Endodermal cell (in vitro differentiated cells): ENCODE data around the gene DYRK2. TPM values are rescaled to one million over a fixed set of nuclear protein-coding genes. Genes with fewer than 3 reads are reported as not detected.

Experiments used
- DNase-seq: peaks from one replicate; pipeline ENCODE4 v3.0.0-alpha.2; 2017
- H3K27ac ChIP-seq: 2 replicates; pipeline ENCODE4 v1.5.1; 2013; ENCODE audit warnings: mild to moderate bottlenecking, low read depth, low read length, moderate library complexity
- H3K27me3 ChIP-seq: 2 replicates; pipeline ENCODE4 v1.6.1; 2013; ENCODE audit warnings: mild to moderate bottlenecking, low read length, moderate library complexity; ENCODE audit not compliant: insufficient read depth, control insufficient read depth, poor library complexity, severe bottlenecking
- H3K36me3 ChIP-seq: 2 replicates; pipeline ENCODE4 v1.7.0; 2013; ENCODE audit warnings: mild to moderate bottlenecking, low read length, moderate library complexity; ENCODE audit not compliant: control insufficient read depth, insufficient read depth
- H3K4me1 ChIP-seq: one replicate; pipeline ENCODE4 v1.7.0; 2013; ENCODE audit warnings: low read length; ENCODE audit not compliant: control insufficient read depth, insufficient read depth
- H3K4me3 ChIP-seq: 2 replicates; pipeline ENCODE4 v1.5.1; 2013; ENCODE audit warnings: mild to moderate bottlenecking, low read length, moderate library complexity
- H3K9ac ChIP-seq: 2 replicates; pipeline ENCODE4 v1.6.1; 2013; ENCODE audit warnings: mild to moderate bottlenecking, low read length, moderate library complexity; ENCODE audit not compliant: poor library complexity, severe bottlenecking; ENCODE audit errors: extremely low read depth
- H3K9me3 ChIP-seq: 2 replicates; pipeline ENCODE4 v1.6.1; 2013; ENCODE audit warnings: mild to moderate bottlenecking, low read length, moderate library complexity; ENCODE audit not compliant: control insufficient read depth
- H3K27ac Mint-ChIP-seq: 2 replicates; pipeline ENCODE4 v1.8.0; 2020; ENCODE audit warnings: mixed read lengths
- H3K27me3 Mint-ChIP-seq: 2 replicates; pipeline ENCODE4 v1.8.0; 2021; ENCODE audit warnings: mild to moderate bottlenecking, mixed read lengths; ENCODE audit not compliant: insufficient read depth
- H3K36me3 Mint-ChIP-seq: 2 replicates; pipeline ENCODE4 v1.8.0; 2020; ENCODE audit warnings: low read depth, mixed read lengths
- H3K4me1 Mint-ChIP-seq: 2 replicates; pipeline ENCODE4 v1.8.0; 2020; ENCODE audit warnings: mixed read lengths
- H3K4me3 Mint-ChIP-seq: 2 replicates; pipeline ENCODE4 v1.8.0; 2020; ENCODE audit warnings: mild to moderate bottlenecking, moderate library complexity, mixed read lengths
- H3K9me3 Mint-ChIP-seq: 2 replicates; pipeline ENCODE4 v1.8.0; 2020; ENCODE audit warnings: mild to moderate bottlenecking, mixed read lengths
- CTCF ChIP-seq: fragments of 200-600 bp; sonication (generic); conservative IDR thresholded peaks from 2 replicates; pipeline ENCODE4 v1.5.0; 2021; ENCODE audit warnings: antibody characterized with exemption, mild to moderate bottlenecking
- WGBS, 2 experiments: methylation state at CpG; one replicate each; pipeline versions ENCODE4 v1.1.5 to v1.1.7; 2013; ENCODE audit warnings: missing lambda C conversion rate in 2 of 2, mixed read lengths in 1 of 2; ENCODE audit not compliant: insufficient coverage in 1 of 2, insufficient read length in 1 of 2; 5-methylcytosine and 5-hydroxymethylcytosine counted together
- total RNA-seq, 2 donors: library from RNA; stranded (reverse); fragmentation: NEBNext Ultra II Directional in 1 of 2; extraction: Animal tissue kit (Norgen Biotek cat#: 25700) in 1 of 2; gene quantifications; 2 replicates in 1 of 2; 3 replicates in 1 of 2; pipeline ENCODE4 v1.2.1, GENCODE V29; 2021

Gene DYRK2
- total RNA-seq, 2 donors from 2014 or later: 29.5 to 33.2 TPM

DNA sequence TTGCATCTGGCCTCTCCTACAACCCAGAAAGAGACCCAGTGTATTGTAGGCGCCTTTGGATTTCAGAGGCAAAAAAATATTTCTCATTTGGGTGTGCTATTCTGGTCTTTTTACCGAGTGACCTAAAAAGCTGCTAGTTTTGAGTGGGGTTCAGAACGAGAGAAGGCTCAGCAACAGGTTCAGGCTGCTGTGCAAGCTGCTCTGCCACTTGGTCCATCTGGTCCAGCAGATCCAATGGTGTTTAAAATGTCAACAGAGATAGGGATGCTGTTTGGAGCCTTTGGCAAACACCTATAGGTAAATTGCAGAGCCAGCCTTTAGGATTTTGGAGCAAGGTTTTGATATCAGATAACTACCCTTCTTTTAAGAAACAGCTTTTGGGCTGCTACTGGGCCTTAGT is 25.3 kb upstream of the DYRK2 start:
- peaks cover 12% of the 10 kb centered on the region for H3K4me1 ChIP-seq
- Mint-ChIP-seq H3K4me3 (no peak overlapping the region), H3K36me3 (no peaks in the 10 kb centered on the region), H3K4me1 (peaks cover 17% of the 10 kb centered on the region), H3K9me3 (no peaks in the 10 kb centered on the region), H3K27ac (no peak overlapping the region), H3K27me3 (no peaks in the 10 kb centered on the region)
- TF ChIP-seq CTCF: no peak
- 93 to 100% methylated on average over 2 to 3 of the region's 3 CpGs for WGBS, 2 experiments
- no peak overlapping the region for H3K4me3 ChIP-seq
- no peaks in the 10 kb centered on the region for H3K27me3 ChIP-seq
- no peaks in the 10 kb centered on the region for H3K9me3 ChIP-seq
- no peak overlapping the region for H3K27ac ChIP-seq
- DNase-seq: no peak
- H3K9ac ChIP-seq: no peak overlapping the region
- H3K36me3 ChIP-seq: no peaks in the 10 kb centered on the region

DNA sequence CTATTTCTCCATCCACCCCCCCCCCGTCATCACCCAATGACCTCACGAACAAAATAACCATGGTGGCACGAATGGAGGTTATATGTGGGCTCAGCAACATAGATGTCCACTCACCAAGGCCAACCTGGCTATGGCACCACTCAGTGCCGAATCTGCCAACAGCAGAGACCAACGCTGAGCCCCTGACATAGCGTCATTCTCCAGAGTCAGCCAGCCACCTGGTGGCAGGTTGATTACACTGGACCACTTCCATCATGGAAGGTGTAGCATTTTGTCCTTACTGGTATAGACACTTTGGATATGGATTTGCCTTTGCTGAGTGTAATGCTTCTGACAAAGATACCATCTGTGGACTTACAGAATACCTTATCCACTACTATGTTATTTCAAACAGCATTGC is 24.2 kb upstream of the DYRK2 start:
- TF ChIP-seq CTCF: peak; percentile 61
- Histone ChIP-seq H3K4me3 (no peak overlapping the region), H3K27ac (no peak overlapping the region), H3K9me3 (no peaks in the 10 kb centered on the region), H3K4me1 (peaks cover 9% of the 10 kb centered on the region), H3K27me3 (no peaks in the 10 kb centered on the region), H3K9ac (no peak overlapping the region), H3K36me3 (no peaks in the 10 kb centered on the region)
- Mint-ChIP-seq H3K27ac (no peak overlapping the region), H3K9me3 (no peaks in the 10 kb centered on the region), H3K4me1 (peaks cover 16% of the 10 kb centered on the region), H3K27me3 (no peaks in the 10 kb centered on the region), H3K4me3 (no peak overlapping the region), H3K36me3 (no peaks in the 10 kb centered on the region)
- no peak for DNase-seq
- WGBS, 2 experiments: 94 to 95% methylated on average over 5 to 6 of the region's 6 CpGs

- no peaks in the 10 kb centered on the region for H3K9me3 ChIP-seq
- no peaks in the 10 kb centered on the region for H3K27me3 Mint-ChIP-seq
- H3K36me3 Mint-ChIP-seq: no peaks in the 10 kb centered on the region
- H3K4me3 ChIP-seq: no peak overlapping the region
- no peaks in the 10 kb centered on the region for H3K36me3 ChIP-seq
- no peak overlapping the region for H3K27ac ChIP-seq
- H3K4me3 Mint-ChIP-seq: no peak overlapping the region
- no peak overlapping the region for H3K9ac ChIP-seq
- H3K27me3 ChIP-seq: no peaks in the 10 kb centered on the region
- 95% methylated on average over 1 of the region's 1 CpG; no CpG with 5 or more reads in 1 of the 2 experiments for WGBS, 2 experiments
- H3K4me1 Mint-ChIP-seq: peaks cover 18% of the 10 kb centered on the region
- no peak for TF ChIP-seq CTCF
- no peak overlapping the region for H3K27ac Mint-ChIP-seq
- DNase-seq: no peak
- H3K9me3 Mint-ChIP-seq: no peaks in the 10 kb centered on the region
- peaks cover 9% of the 10 kb centered on the region for H3K4me1 ChIP-seq
Observed at GRCh38 chr12:67625004-67625403, 23.5 kb upstream of the DYRK2 start.
